Trophoblast cell (in vitro differentiated cells and primary cell): ENCODE results near the gene NACA2.

ENCODE experiments used
- DNase-seq, 2 donors: peaks; one replicate each; pipeline ENCODE4 v3.0.0-alpha.2; 2016
- H2AFZ ChIP-seq: 2 replicates; pipeline ENCODE4 v1.6.1; 2013; ENCODE audit warnings: low read length, moderate library complexity, mild to moderate bottlenecking; ENCODE audit not compliant: insufficient read depth, poor library complexity
- H2AK5ac ChIP-seq: 2 replicates; pipeline ENCODE4 v1.6.1; 2013; ENCODE audit warnings: mild to moderate bottlenecking, low read length
- H2BK120ac ChIP-seq: 2 replicates; pipeline ENCODE4 v1.6.1; 2013; ENCODE audit warnings: low read length, mild to moderate bottlenecking, moderate library complexity; ENCODE audit not compliant: insufficient read depth, poor library complexity
- H2BK12ac ChIP-seq: 2 replicates; pipeline ENCODE4 v1.6.1; 2013; ENCODE audit warnings: mild to moderate bottlenecking, low read length, moderate library complexity
- H2BK5ac ChIP-seq: 2 replicates; pipeline ENCODE4 v1.6.1; 2013; ENCODE audit warnings: low read length, low read depth, moderate library complexity, mild to moderate bottlenecking; ENCODE audit not compliant: poor library complexity
- H3K14ac ChIP-seq: 2 replicates; pipeline ENCODE4 v1.6.1; 2013; ENCODE audit warnings: mild to moderate bottlenecking, low read length
- H3K18ac ChIP-seq: 2 replicates; pipeline ENCODE4 v1.6.1; 2013; ENCODE audit warnings: mild to moderate bottlenecking, low read length
- H3K23ac ChIP-seq: 2 replicates; pipeline ENCODE4 v1.6.1; 2013; ENCODE audit warnings: low read length
- H3K27ac ChIP-seq: 2 replicates; pipeline ENCODE4 v1.5.1; 2013; ENCODE audit warnings: low read depth, mild to moderate bottlenecking, inconsistent platforms, low read length, moderate library complexity
- H3K27me3 ChIP-seq: 2 replicates; pipeline ENCODE4 v1.6.1; 2013; ENCODE audit warnings: inconsistent platforms, mild to moderate bottlenecking, low read length, moderate library complexity; ENCODE audit not compliant: insufficient read depth
- H3K36me3 ChIP-seq, 2 experiments: 1 replicate in 1 of 2; 2 replicates in 1 of 2; pipeline ENCODE4 v1.6.1; 2013; ENCODE audit warnings: low read length in 2 of 2, mild to moderate bottlenecking in 2 of 2, moderate library complexity in 1 of 2; ENCODE audit not compliant: insufficient read depth in 2 of 2, control insufficient read depth in 1 of 2
- H3K4ac ChIP-seq: 2 replicates; pipeline ENCODE4 v1.6.1; 2013; ENCODE audit warnings: low read depth, mild to moderate bottlenecking, low read length, moderate library complexity
- H3K4me1 ChIP-seq, 2 experiments: 1 replicate in 1 of 2; 2 replicates in 1 of 2; pipeline ENCODE4 v1.6.1; 2013; ENCODE audit warnings: low read length in 2 of 2, mild to moderate bottlenecking in 2 of 2, moderate library complexity in 1 of 2; ENCODE audit not compliant: insufficient read depth in 2 of 2, control insufficient read depth in 1 of 2
- H3K4me2 ChIP-seq: 2 replicates; pipeline ENCODE4 v1.6.1; 2013; ENCODE audit warnings: inconsistent platforms, mild to moderate bottlenecking, low read length, moderate library complexity
- H3K4me3 ChIP-seq: 2 replicates; pipeline ENCODE4 v1.5.1; 2013; ENCODE audit warnings: mild to moderate bottlenecking, low read depth, low read length, inconsistent platforms
- H3K79me1 ChIP-seq: one replicate; pipeline ENCODE4 v1.6.1; 2013; ENCODE audit warnings: low read length
- H3K79me2 ChIP-seq: 2 replicates; pipeline ENCODE4 v1.6.1; 2013; ENCODE audit warnings: low read length, mild to moderate bottlenecking; ENCODE audit not compliant: control insufficient read depth, insufficient read depth, poor library complexity
- H3K9ac ChIP-seq: 2 replicates; pipeline ENCODE4 v1.6.1; 2013; ENCODE audit warnings: mild to moderate bottlenecking, low read length
- H3K9me3 ChIP-seq: 2 replicates; pipeline ENCODE4 v1.6.1; 2013; ENCODE audit warnings: low read depth, mild to moderate bottlenecking, control low read depth, inconsistent platforms, low read length; ENCODE audit not compliant: insufficient read depth
- H4K12ac ChIP-seq: 2 replicates; pipeline ENCODE4 v1.6.1; 2013; ENCODE audit warnings: low read depth, mild to moderate bottlenecking, low read length, moderate library complexity
- H4K8ac ChIP-seq: 2 replicates; pipeline ENCODE4 v1.6.1; 2013; ENCODE audit warnings: low read depth, mild to moderate bottlenecking, low read length, moderate library complexity
- H4K91ac ChIP-seq: one replicate; pipeline ENCODE4 v1.6.1; 2013; ENCODE audit warnings: low read depth, mild to moderate bottlenecking, low read length, moderate library complexity
- WGBS: extraction: QIAGEN DNeasy Blood & Tissue Kit; methylation state at CpG from one replicate; pipeline ENCODE4 v1.1.7; 2013; ENCODE audit warnings: missing lambda C conversion rate; ENCODE audit not compliant: insufficient read length, insufficient coverage; ENCODE audit errors: extremely low coverage; 5-methylcytosine and 5-hydroxymethylcytosine counted together

NACA2 gene

GRCh38 chr17:61617330-61617729 lies 26.3 kb upstream of the NACA2 start:
- Histone ChIP-seq H2BK12ac (no peak overlapping the region), H3K27ac (no peak overlapping the region), H2BK120ac (no peak overlapping the region), H3K36me3 (no peaks in the 10 kb centered on the region), H3K4ac (no peak overlapping the region), H3K79me2 (no peaks in the 10 kb centered on the region), H3K9ac (no peak overlapping the region), H3K4me1 (no peaks in the 10 kb centered on the region), H2BK5ac (no peak overlapping the region), H2AFZ (no peak overlapping the region), H3K4me2 (no peak overlapping the region), H2AK5ac (no peak overlapping the region), H3K4me3 (no peak overlapping the region), H4K12ac (no peak overlapping the region), H3K14ac (no peak overlapping the region), H3K27me3 (no peaks in the 10 kb centered on the region), H3K18ac (no peak overlapping the region), H3K23ac (no peak overlapping the region), H3K9me3 (no peaks in the 10 kb centered on the region), H4K91ac (no peak overlapping the region), H4K8ac (no peak overlapping the region), H3K79me1 (no peaks in the 10 kb centered on the region)
- no peak for DNase-seq
- no CpG with 5 or more reads among the region's 4 CpGs for WGBS

- Histone ChIP-seq H3K27ac (no peak overlapping the region), H3K9ac (no peak overlapping the region), H3K4me3 (no peak overlapping the region), H2BK120ac (no peak overlapping the region), H3K79me2 (no peaks in the 10 kb centered on the region), H3K9me3 (no peaks in the 10 kb centered on the region), H3K14ac (no peak overlapping the region), H2BK5ac (no peak overlapping the region), H3K23ac (no peak overlapping the region), H2BK12ac (no peak overlapping the region), H3K18ac (no peak overlapping the region), H2AFZ (no peak overlapping the region), H3K4me1 (no peaks in the 10 kb centered on the region), H3K27me3 (no peaks in the 10 kb centered on the region), H4K12ac (no peak overlapping the region), H4K8ac (no peak overlapping the region), H4K91ac (no peak overlapping the region), H3K79me1 (no peaks in the 10 kb centered on the region), H3K4me2 (no peak overlapping the region), H3K36me3 (no peaks in the 10 kb centered on the region), H2AK5ac (no peak overlapping the region), H3K4ac (no peak overlapping the region)
- no peak for DNase-seq
- no CpG with 5 or more reads among the region's 1 CpG for WGBS
Measured at GRCh38 chr17:61616783-61617182, 25.8 kb upstream of the NACA2 start.

- no peak overlapping the region for H2BK12ac ChIP-seq
- H4K12ac ChIP-seq = no peak overlapping the region
- H4K91ac ChIP-seq = no peak overlapping the region
- H3K4me2 ChIP-seq = no peak overlapping the region
- no peak overlapping the region for H3K27ac ChIP-seq
- no peak overlapping the region for H3K14ac ChIP-seq
- H3K79me1 ChIP-seq = no peaks in the 10 kb centered on the region
- no peak overlapping the region for H3K9ac ChIP-seq
- no peak overlapping the region for H2BK5ac ChIP-seq
- H2BK120ac ChIP-seq = no peak overlapping the region
- no peak overlapping the region for H3K23ac ChIP-seq
- H2AFZ ChIP-seq = no peak overlapping the region
- no peaks in the 10 kb centered on the region for H3K27me3 ChIP-seq
- no peak overlapping the region for H3K4me3 ChIP-seq
- H3K9me3 ChIP-seq = no peaks in the 10 kb centered on the region
- H3K4ac ChIP-seq = no peak overlapping the region
- no peak overlapping the region for H3K18ac ChIP-seq
- H3K36me3 ChIP-seq = no peaks in the 10 kb centered on the region
- no peaks in the 10 kb centered on the region for H3K4me1 ChIP-seq
- no peak overlapping the region for H4K8ac ChIP-seq
- no peaks in the 10 kb centered on the region for H3K79me2 ChIP-seq
- no peak for DNase-seq
- H2AK5ac ChIP-seq = no peak overlapping the region
Measured at GRCh38 chr17:61614219-61614618, 23.2 kb upstream of the NACA2 start.

GRCh38 chr17:61611323-61611722 lies 20.3 kb upstream of the NACA2 start:
- Histone ChIP-seq H3K79me1 (no peaks in the 10 kb centered on the region), H3K4ac (no peak overlapping the region), H2AK5ac (no peak overlapping the region), H2AFZ (no peak overlapping the region), H3K27ac (no peak overlapping the region), H2BK12ac (no peak overlapping the region), H3K18ac (no peak overlapping the region), H2BK120ac (no peak overlapping the region), H3K23ac (no peak overlapping the region), H3K9me3 (no peaks in the 10 kb centered on the region), H4K91ac (no peak overlapping the region), H3K9ac (no peak overlapping the region), H3K79me2 (no peaks in the 10 kb centered on the region), H3K4me2 (no peak overlapping the region), H4K8ac (no peak overlapping the region), H4K12ac (no peak overlapping the region), H3K4me3 (no peak overlapping the region), H3K4me1 (no peaks in the 10 kb centered on the region), H3K27me3 (no peaks in the 10 kb centered on the region), H3K36me3 (no peaks in the 10 kb centered on the region), H2BK5ac (no peak overlapping the region), H3K14ac (no peak overlapping the region)
- WGBS = no CpG with 5 or more reads among the region's 6 CpGs
- DNase-seq = no peak

- Histone ChIP-seq H3K4me3 (no peak overlapping the region), H2BK12ac (no peak overlapping the region), H3K4me1 (no peaks in the 10 kb centered on the region), H2BK5ac (no peak overlapping the region), H4K8ac (no peak overlapping the region), H3K14ac (no peak overlapping the region), H3K36me3 (no peaks in the 10 kb centered on the region), H3K27ac (no peak overlapping the region), H3K27me3 (no peaks in the 10 kb centered on the region), H3K18ac (no peak overlapping the region), H3K9ac (no peak overlapping the region), H3K79me2 (no peaks in the 10 kb centered on the region), H2AK5ac (no peak overlapping the region), H3K4me2 (no peak overlapping the region), H3K23ac (no peak overlapping the region), H3K4ac (no peak overlapping the region), H4K12ac (no peak overlapping the region), H2AFZ (no peak overlapping the region), H4K91ac (no peak overlapping the region), H3K79me1 (no peaks in the 10 kb centered on the region), H2BK120ac (no peak overlapping the region), H3K9me3 (no peaks in the 10 kb centered on the region)
- DNase-seq = no peak
Measured at GRCh38 chr17:61605692-61606091, 14.7 kb upstream of the NACA2 start.
